Transverse colon (tissue), 4 donors: ENCODE results near the gene GLO1.

Experiments used
- EP300 ChIP-seq: sonication (generic); formaldehyde crosslinking; IDR thresholded peaks from one replicate; pipeline ENCODE4 v1.6.1; 2017; ENCODE audit warnings: antibody characterized with exemption, low read depth
- POLR2A ChIP-seq: fragments of 450-650 bp; IDR thresholded peaks from one replicate; pipeline ENCODE4 v1.6.1; 2016; ENCODE audit warnings: antibody characterized with exemption, mild to moderate bottlenecking, moderate library complexity
- POLR2AphosphoS5 ChIP-seq, 3 donors: sonication (generic); formaldehyde crosslinking; IDR thresholded peaks; one replicate each; pipeline ENCODE4 v1.6.1; 2016; ENCODE audit warnings: antibody characterized with exemption in 3 of 3
- TF ChIP-seq, protein P1 (sequence below), 5 experiments: fragments of 200-600 bp in 3 of 5; fragments of 450-650 bp in 2 of 5; sonication (generic) in 3 of 5; IDR thresholded peaks; 1 replicate in 2 of 5; 2 replicates in 3 of 5; pipeline ENCODE4 v1.5.1; 2016 to 2017; ENCODE audit warnings: antibody characterized with exemption in 5 of 5, inconsistent platforms in 3 of 5, mild to moderate bottlenecking in 2 of 5, moderate library complexity in 1 of 5

DNA sequence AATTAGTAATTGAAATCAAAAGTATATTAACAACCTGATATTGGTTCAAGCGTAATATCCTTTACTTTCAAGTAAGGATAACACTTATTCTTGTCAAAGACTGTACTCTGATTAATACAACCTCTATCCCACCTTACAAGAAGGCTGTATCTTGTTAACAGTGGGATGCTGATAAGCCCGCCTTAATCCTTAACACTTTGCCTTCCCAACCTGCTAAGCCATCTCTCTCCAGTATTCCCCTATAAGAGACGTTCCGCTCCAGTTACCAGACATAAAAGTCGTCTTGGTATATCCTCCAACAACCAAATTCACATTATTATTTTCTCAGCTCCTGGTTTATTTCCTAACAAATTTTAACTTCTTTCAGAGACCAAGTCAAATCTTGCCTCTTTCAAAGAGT lies 65.2 kb downstream of the GLO1 start:
- TF ChIP-seq, protein P1, sequence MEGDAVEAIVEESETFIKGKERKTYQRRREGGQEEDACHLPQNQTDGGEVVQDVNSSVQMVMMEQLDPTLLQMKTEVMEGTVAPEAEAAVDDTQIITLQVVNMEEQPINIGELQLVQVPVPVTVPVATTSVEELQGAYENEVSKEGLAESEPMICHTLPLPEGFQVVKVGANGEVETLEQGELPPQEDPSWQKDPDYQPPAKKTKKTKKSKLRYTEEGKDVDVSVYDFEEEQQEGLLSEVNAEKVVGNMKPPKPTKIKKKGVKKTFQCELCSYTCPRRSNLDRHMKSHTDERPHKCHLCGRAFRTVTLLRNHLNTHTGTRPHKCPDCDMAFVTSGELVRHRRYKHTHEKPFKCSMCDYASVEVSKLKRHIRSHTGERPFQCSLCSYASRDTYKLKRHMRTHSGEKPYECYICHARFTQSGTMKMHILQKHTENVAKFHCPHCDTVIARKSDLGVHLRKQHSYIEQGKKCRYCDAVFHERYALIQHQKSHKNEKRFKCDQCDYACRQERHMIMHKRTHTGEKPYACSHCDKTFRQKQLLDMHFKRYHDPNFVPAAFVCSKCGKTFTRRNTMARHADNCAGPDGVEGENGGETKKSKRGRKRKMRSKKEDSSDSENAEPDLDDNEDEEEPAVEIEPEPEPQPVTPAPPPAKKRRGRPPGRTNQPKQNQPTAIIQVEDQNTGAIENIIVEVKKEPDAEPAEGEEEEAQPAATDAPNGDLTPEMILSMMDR (IDR thresholded peaks at IDR 0.05) = no peak
- TF ChIP-seq POLR2A (no peak), POLR2AphosphoS5 (IDR thresholded peaks at IDR 0.05) (no peak), EP300 (no peak)
